C4-2B (cell line): ENCODE measurements around the gene DENND5B.

Source experiments
- CTCF ChIP-seq: fragments of 450-650 bp; conservative IDR thresholded peaks from 2 replicates; pipeline ENCODE4 v1.5.1; 2017; ENCODE audit warnings: mild to moderate bottlenecking
- ZFX ChIP-seq: fragments of 450-650 bp; IDR thresholded peaks from 2 replicates; pipeline ENCODE4 v1.6.1; 2017

GRCh38 chr12:31597066-31597465 is 6.1 kb upstream of the DENND5B start:
- TF ChIP-seq CTCF: no peak
- no peak for TF ChIP-seq ZFX
